ENCODE measurements around the gene PRR16.

PRR16 gene

GRCh38 chr5:120436996-120437395 is 27.1 kb upstream of the PRR16 start:
- TF ChIP-seq CTCF (IDR thresholded peaks at IDR 0.05; ENCODE audit: borderline replicate concordance, insufficient read depth, low read depth, low read length) = no peak
- H3K4me3 ChIP-seq (ENCODE audit: low read depth, low read length) = no peak overlapping the region

GRCh38 chr5:120442694-120443093 is 21.4 kb upstream of the PRR16 start:
- no peak for TF ChIP-seq CTCF (IDR thresholded peaks at IDR 0.05; ENCODE audit: borderline replicate concordance, insufficient read depth, low read depth, low read length)
- no peak overlapping the region for H3K4me3 ChIP-seq (ENCODE audit: low read depth, low read length)

- no peak overlapping the region for H3K4me3 ChIP-seq (ENCODE audit: low read depth, low read length)
- no peak for TF ChIP-seq CTCF (IDR thresholded peaks at IDR 0.05; ENCODE audit: borderline replicate concordance, insufficient read depth, low read depth, low read length)
Measured at GRCh38 chr5:120443607-120444006, 20.5 kb upstream of the PRR16 start.

- TF ChIP-seq CTCF (IDR thresholded peaks at IDR 0.05; ENCODE audit: borderline replicate concordance, insufficient read depth, low read depth, low read length) = no peak
- no peak overlapping the region for H3K4me3 ChIP-seq (ENCODE audit: low read depth, low read length)
Measured at GRCh38 chr5:120446068-120446492, 18.0 kb upstream of the PRR16 start.

GRCh38 chr5:120446901-120447300 is 17.2 kb upstream of the PRR16 start:
- TF ChIP-seq CTCF (IDR thresholded peaks at IDR 0.05; ENCODE audit: borderline replicate concordance, insufficient read depth, low read depth, low read length) = no peak
- H3K4me3 ChIP-seq (ENCODE audit: low read depth, low read length) = no peak overlapping the region

GRCh38 chr5:120447706-120448239 is 16.3 kb upstream of the PRR16 start:
- TF ChIP-seq CTCF (IDR thresholded peaks at IDR 0.05; ENCODE audit: borderline replicate concordance, insufficient read depth, low read depth, low read length) = no peak
- no peak overlapping the region for H3K4me3 ChIP-seq (ENCODE audit: low read depth, low read length)

- no peak for TF ChIP-seq CTCF (IDR thresholded peaks at IDR 0.05; ENCODE audit: borderline replicate concordance, insufficient read depth, low read depth, low read length)
- H3K4me3 ChIP-seq (ENCODE audit: low read depth, low read length) = no peak overlapping the region
Measured at GRCh38 chr5:120449501-120449900, 14.6 kb upstream of the PRR16 start.
